ENCODE data around the gene CAMTA1. TPM values are rescaled to one million over a fixed set of nuclear protein-coding genes. Genes with fewer than 3 reads are reported as not detected.

CAMTA1 gene
- total RNA-seq, 1 experiment from 2014 or later, result 85.2 TPM

GRCh38 chr1:7002728-7003127 lies 217.5 kb downstream of the CAMTA1 start:
- no peaks in the 10 kb centered on the region for H3K4me1 ChIP-seq (ENCODE audit: insufficient read depth, low read length, poor library complexity, severe bottlenecking)
- POLR2A ChIA-PET (ENCODE audit: low non-redundant PET), result no interaction called here
- intact Hi-C loops (cut with micrococcal nuclease; ENCODE audit: unreplicated experiment), result no loop called here
- DNase-seq (ENCODE audit: low spot score), result no peak
- no peaks in the 10 kb centered on the region for H3K36me3 ChIP-seq (ENCODE audit: insufficient read depth, low read length, poor library complexity, severe bottlenecking)
- TF ChIP-seq EZH2 (IDR thresholded peaks at IDR 0.05; ENCODE audit: borderline replicate concordance, low read depth, low read length, poor library complexity, severe bottlenecking), result no peak
- TF ChIP-seq CTCF (conservative IDR thresholded peaks at IDR 0.05; ENCODE audit: low read depth, low read length), result no peak
- H3K27me3 ChIP-seq (replicated peaks; ENCODE audit: insufficient read depth, low read depth, low read length, poor library complexity), result peaks cover 64% of the 10 kb centered on the region
- no peak overlapping the region for H3K4me3 ChIP-seq (ENCODE audit: low read depth, low read length, poor library complexity, severe bottlenecking)
- no peaks in the 10 kb centered on the region for H3K9me3 ChIP-seq (ENCODE audit: low read depth, low read length, poor library complexity, severe bottlenecking)
- CTCF ChIA-PET, result no interaction called here
- no peak overlapping the region for H3K27ac ChIP-seq (ENCODE audit: low read depth, low read length, poor library complexity, severe bottlenecking)
- BruUV-seq (replicated peaks), result no TSS peak

- CTCF ChIA-PET, result interaction anchor here (0.6 kb wide), 1 partner anchor 584 kb away, joined by 3 read pairs; the partner anchor contains the start of gene HES2
- no peak overlapping the region for H3K27ac ChIP-seq (ENCODE audit: low read depth, low read length, poor library complexity, severe bottlenecking)
- no peaks in the 10 kb centered on the region for H3K36me3 ChIP-seq (ENCODE audit: insufficient read depth, low read length, poor library complexity, severe bottlenecking)
- DNase-seq (ENCODE audit: low spot score), result no peak
- intact Hi-C loops (cut with micrococcal nuclease; ENCODE audit: unreplicated experiment), result no loop called here
- no peaks in the 10 kb centered on the region for H3K4me1 ChIP-seq (ENCODE audit: insufficient read depth, low read length, poor library complexity, severe bottlenecking)
- H3K9me3 ChIP-seq (ENCODE audit: low read depth, low read length, poor library complexity, severe bottlenecking), result no peaks in the 10 kb centered on the region
- TF ChIP-seq CTCF (conservative IDR thresholded peaks at IDR 0.05; ENCODE audit: low read depth, low read length) (no peak), EZH2 (IDR thresholded peaks at IDR 0.05; ENCODE audit: borderline replicate concordance, low read depth, low read length, poor library complexity, severe bottlenecking) (no peak)
- BruUV-seq (replicated peaks), result no TSS peak
- POLR2A ChIA-PET (ENCODE audit: low non-redundant PET), result interaction anchor here (0.5 kb wide), 1 partner anchor 20 kb away, joined by 8 read pairs; no protein-coding TSS in a partner anchor
- H3K27me3 ChIP-seq (replicated peaks; ENCODE audit: insufficient read depth, low read depth, low read length, poor library complexity), result peaks cover 73% of the 10 kb centered on the region
- no peak overlapping the region for H3K4me3 ChIP-seq (ENCODE audit: low read depth, low read length, poor library complexity, severe bottlenecking)
Observed at GRCh38 chr1:7003676-7004075, 218.4 kb downstream of the CAMTA1 start.

GRCh38 chr1:7004181-7004580 lies 218.9 kb downstream of the CAMTA1 start:
- ChIA-PET POLR2A (ENCODE audit: low non-redundant PET) (interaction anchor here (0.5 kb wide), 1 partner anchor 19 kb away, joined by 8 read pairs; no protein-coding TSS in a partner anchor), CTCF (interaction anchor here (0.6 kb wide), 1 partner anchor 584 kb away, joined by 3 read pairs; the partner anchor contains the start of gene HES2)
- H3K9me3 ChIP-seq (ENCODE audit: low read depth, low read length, poor library complexity, severe bottlenecking), result no peaks in the 10 kb centered on the region
- intact Hi-C loops (cut with micrococcal nuclease; ENCODE audit: unreplicated experiment), result no loop called here
- TF ChIP-seq EZH2 (IDR thresholded peaks at IDR 0.05; ENCODE audit: borderline replicate concordance, low read depth, low read length, poor library complexity, severe bottlenecking) (no peak), CTCF (conservative IDR thresholded peaks at IDR 0.05; ENCODE audit: low read depth, low read length) (no peak)
- no peaks in the 10 kb centered on the region for H3K36me3 ChIP-seq (ENCODE audit: insufficient read depth, low read length, poor library complexity, severe bottlenecking)
- BruUV-seq (replicated peaks), result no TSS peak
- no peaks in the 10 kb centered on the region for H3K4me1 ChIP-seq (ENCODE audit: insufficient read depth, low read length, poor library complexity, severe bottlenecking)
- H3K4me3 ChIP-seq (ENCODE audit: low read depth, low read length, poor library complexity, severe bottlenecking), result no peak overlapping the region
- no peak overlapping the region for H3K27ac ChIP-seq (ENCODE audit: low read depth, low read length, poor library complexity, severe bottlenecking)
- H3K27me3 ChIP-seq (replicated peaks; ENCODE audit: insufficient read depth, low read depth, low read length, poor library complexity), result peaks cover 74% of the 10 kb centered on the region
- no peak for DNase-seq (ENCODE audit: low spot score)

All from A673 (cell line).